K562 (cell line): ENCODE results near the gene RNF123.

Experiments used
- BRF2 ChIP-seq: IDR thresholded peaks from 3 replicates; pipeline ENCODE4 v1.6.1; 2011; ENCODE audit warnings: borderline replicate concordance, mild to moderate bottlenecking; ENCODE audit not compliant: insufficient read length, insufficient read depth
- CTCF ChIP-seq, 3 experiments: IDR thresholded peaks in 2 of 3; conservative IDR thresholded peaks in 1 of 3; 2 replicates each; pipeline ENCODE4 v1.5.1; 2011 to 2012; ENCODE audit warnings: low read length in 3 of 3, mild to moderate bottlenecking in 3 of 3, control low read depth in 2 of 3, improper control_type of control experiment in 1 of 3, inconsistent platforms in 1 of 3, low read depth in 1 of 3, mixed read lengths in 1 of 3, moderate library complexity in 1 of 3; ENCODE audit not compliant: insufficient read depth in 2 of 3
- DNMT1 ChIP-seq: fragments of 450-650 bp; IDR thresholded peaks from 2 replicates; pipeline ENCODE4 v1.6.1; 2016; ENCODE audit warnings: antibody characterized with exemption, mild to moderate bottlenecking
- LARP7 ChIP-seq: fragments of 450-650 bp; IDR thresholded peaks from 2 replicates; pipeline ENCODE4 v1.6.1; 2016
- POLR2A ChIP-seq: fragments of 450-650 bp; conservative IDR thresholded peaks from 2 replicates; pipeline ENCODE4 v1.6.1; 2016
- ZBTB9 ChIP-seq: fragments of 450-650 bp; formaldehyde crosslinking; IDR thresholded peaks from 2 replicates; pipeline ENCODE4 v1.4.0; 2020; ENCODE audit warnings: mild to moderate bottlenecking, moderate library complexity
- ZNF217 ChIP-seq: sonication (generic); formaldehyde crosslinking; IDR thresholded peaks from 2 replicates; pipeline ENCODE4 v1.8.0; 2022; ENCODE audit warnings: mild to moderate bottlenecking, missing genetic modification reagents
- ZNF224 ChIP-seq: sonication (generic); formaldehyde crosslinking; IDR thresholded peaks from 2 replicates; pipeline ENCODE4 v1.8.0; 2022; ENCODE audit warnings: mild to moderate bottlenecking, missing genetic modification reagents

GRCh38 chr3:49658711-49659110 lies 30.6 kb upstream of the RNF123 start:
- TF ChIP-seq BRF2 (no peak), ZNF224 (CRISPR knock-in tag) (no peak), LARP7 (no peak), ZNF217 (CRISPR knock-in tag) (no peak), CTCF (IDR thresholded peaks at IDR 0.05 in 2 of 3, conservative IDR thresholded peaks at IDR 0.05 in 1 of 3; ENCODE audit: insufficient read depth in 2 of 3, low read depth in 1 of 3, low read length in 3 of 3) (no peak), DNMT1 (no peak), POLR2A (no peak), ZBTB9 (CRISPR knock-in tag) (no peak)
